Measurements from ENCODE around the gene HDAC4. TPM values are rescaled to one million over a fixed set of nuclear protein-coding genes. Genes with fewer than 3 reads are reported as not detected.

HDAC4 gene
- total RNA-seq, 6 donors from 2014 or later, result 16.1 to 108 (median 45.0) TPM

DNA sequence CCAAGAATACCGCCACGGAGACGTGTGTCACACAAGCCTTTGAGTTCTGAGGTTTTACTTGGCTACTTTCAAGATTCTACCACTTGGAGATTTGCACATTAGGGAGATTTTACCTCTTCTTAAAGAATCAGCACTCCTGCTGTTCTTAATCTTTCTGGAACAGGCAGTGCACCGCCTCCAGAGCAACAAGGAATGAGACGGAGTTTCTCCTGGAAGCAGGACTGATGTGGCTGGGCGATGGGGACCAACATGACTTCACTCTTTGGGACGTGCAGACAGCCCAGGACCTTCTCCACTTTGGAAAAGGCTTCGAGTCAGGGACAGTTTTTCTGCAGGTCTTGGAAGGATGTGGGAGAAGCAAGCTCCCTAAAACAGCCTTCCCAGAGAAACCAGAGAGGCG is 255.2 kb downstream of the HDAC4 start:
- Histone ChIP-seq H3K27ac (no peak overlapping the region), H3K4me1 (no peaks in the 10 kb centered on the region), H3K27me3 (no peaks in the 10 kb centered on the region), H3K4me3 (no peak overlapping the region), H3K36me3 (peaks cover 4 to 81% (median 35%) of the 10 kb centered on the region in 4 donors), H3K9me3 (no peaks in the 10 kb centered on the region)
- 93 to 95% methylated on average over 8 to 9 of the region's 9 CpGs for WGBS, 2 donors
- TF ChIP-seq, protein P1, sequence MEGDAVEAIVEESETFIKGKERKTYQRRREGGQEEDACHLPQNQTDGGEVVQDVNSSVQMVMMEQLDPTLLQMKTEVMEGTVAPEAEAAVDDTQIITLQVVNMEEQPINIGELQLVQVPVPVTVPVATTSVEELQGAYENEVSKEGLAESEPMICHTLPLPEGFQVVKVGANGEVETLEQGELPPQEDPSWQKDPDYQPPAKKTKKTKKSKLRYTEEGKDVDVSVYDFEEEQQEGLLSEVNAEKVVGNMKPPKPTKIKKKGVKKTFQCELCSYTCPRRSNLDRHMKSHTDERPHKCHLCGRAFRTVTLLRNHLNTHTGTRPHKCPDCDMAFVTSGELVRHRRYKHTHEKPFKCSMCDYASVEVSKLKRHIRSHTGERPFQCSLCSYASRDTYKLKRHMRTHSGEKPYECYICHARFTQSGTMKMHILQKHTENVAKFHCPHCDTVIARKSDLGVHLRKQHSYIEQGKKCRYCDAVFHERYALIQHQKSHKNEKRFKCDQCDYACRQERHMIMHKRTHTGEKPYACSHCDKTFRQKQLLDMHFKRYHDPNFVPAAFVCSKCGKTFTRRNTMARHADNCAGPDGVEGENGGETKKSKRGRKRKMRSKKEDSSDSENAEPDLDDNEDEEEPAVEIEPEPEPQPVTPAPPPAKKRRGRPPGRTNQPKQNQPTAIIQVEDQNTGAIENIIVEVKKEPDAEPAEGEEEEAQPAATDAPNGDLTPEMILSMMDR (IDR thresholded peaks at IDR 0.05), result no peak
- TF ChIP-seq POLR2A (IDR thresholded peaks at IDR 0.05) (no peak), POLR2AphosphoS5 (IDR thresholded peaks at IDR 0.05) (no peak), EP300 (IDR thresholded peaks at IDR 0.05) (no peak)
- ATAC-seq (ENCODE audit: low FRiP score in 2 of 2) (no peak), DNase-seq (no peak)

DNA sequence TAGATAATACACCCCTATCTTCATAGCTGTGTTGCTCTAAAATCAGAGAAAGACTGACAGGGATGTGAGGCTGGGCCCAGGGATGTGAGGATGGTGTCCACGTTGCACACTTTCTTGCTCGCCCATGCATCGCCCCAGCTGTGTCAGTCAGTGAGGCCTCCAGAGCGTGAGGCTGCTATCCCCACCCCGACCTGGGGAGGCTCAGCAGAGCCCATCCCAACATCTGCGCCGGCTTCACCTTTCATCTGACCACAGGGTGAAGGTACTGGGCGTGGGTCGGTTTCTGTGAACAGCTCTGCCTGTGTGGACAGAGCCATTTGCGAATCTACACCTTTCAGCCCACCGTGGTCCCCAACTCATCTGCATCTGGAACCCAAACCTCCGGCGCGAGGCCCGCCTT is 255.7 kb downstream of the HDAC4 start:
- 96 to 98% methylated on average over 10 to 15 of the region's 15 CpGs for WGBS, 2 donors
- Histone ChIP-seq H3K27ac (no peak overlapping the region), H3K9me3 (no peaks in the 10 kb centered on the region), H3K4me1 (no peaks in the 10 kb centered on the region), H3K27me3 (no peaks in the 10 kb centered on the region), H3K36me3 (peaks cover 6 to 85% (median 36%) of the 10 kb centered on the region in 4 donors), H3K4me3 (no peak overlapping the region)
- DNase-seq (no peak), ATAC-seq (ENCODE audit: low FRiP score in 2 of 2) (no peak)
- TF ChIP-seq POLR2AphosphoS5 (IDR thresholded peaks at IDR 0.05) (no peak), POLR2A (IDR thresholded peaks at IDR 0.05) (no peak), EP300 (IDR thresholded peaks at IDR 0.05) (no peak)
- TF ChIP-seq, protein P1 (IDR thresholded peaks at IDR 0.05), result no peak

DNA sequence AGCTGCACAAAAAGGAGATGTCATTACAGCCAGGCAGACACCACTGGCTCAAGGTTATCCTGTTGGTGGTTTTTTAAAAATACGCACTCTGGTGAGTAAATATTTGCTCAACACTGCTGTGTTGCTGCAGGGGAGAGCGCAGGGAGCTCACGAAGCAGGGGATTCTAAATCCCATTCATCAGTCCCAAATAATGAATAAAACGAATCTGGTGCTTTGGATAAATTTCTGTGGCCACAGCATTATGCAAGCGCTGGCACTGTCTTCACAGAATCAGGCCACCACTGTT is 256.2 kb downstream of the HDAC4 start:
- Histone ChIP-seq H3K4me3 (no peak overlapping the region), H3K27ac (no peak overlapping the region), H3K27me3 (no peaks in the 10 kb centered on the region), H3K36me3 (peaks cover 6 to 87% (median 37%) of the 10 kb centered on the region in 4 donors), H3K4me1 (no peaks in the 10 kb centered on the region), H3K9me3 (no peaks in the 10 kb centered on the region)
- TF ChIP-seq, protein P1 (IDR thresholded peaks at IDR 0.05), result no peak
- no peak for TF ChIP-seq POLR2A (IDR thresholded peaks at IDR 0.05)
- no peak for TF ChIP-seq POLR2AphosphoS5 (IDR thresholded peaks at IDR 0.05)
- TF ChIP-seq EP300 (IDR thresholded peaks at IDR 0.05), result no peak
- ATAC-seq (ENCODE audit: low FRiP score in 2 of 2) (no peak), DNase-seq (no peak)
- WGBS, 2 donors, result 79 to 92% methylated on average over 5 of the region's 5 CpGs

DNA sequence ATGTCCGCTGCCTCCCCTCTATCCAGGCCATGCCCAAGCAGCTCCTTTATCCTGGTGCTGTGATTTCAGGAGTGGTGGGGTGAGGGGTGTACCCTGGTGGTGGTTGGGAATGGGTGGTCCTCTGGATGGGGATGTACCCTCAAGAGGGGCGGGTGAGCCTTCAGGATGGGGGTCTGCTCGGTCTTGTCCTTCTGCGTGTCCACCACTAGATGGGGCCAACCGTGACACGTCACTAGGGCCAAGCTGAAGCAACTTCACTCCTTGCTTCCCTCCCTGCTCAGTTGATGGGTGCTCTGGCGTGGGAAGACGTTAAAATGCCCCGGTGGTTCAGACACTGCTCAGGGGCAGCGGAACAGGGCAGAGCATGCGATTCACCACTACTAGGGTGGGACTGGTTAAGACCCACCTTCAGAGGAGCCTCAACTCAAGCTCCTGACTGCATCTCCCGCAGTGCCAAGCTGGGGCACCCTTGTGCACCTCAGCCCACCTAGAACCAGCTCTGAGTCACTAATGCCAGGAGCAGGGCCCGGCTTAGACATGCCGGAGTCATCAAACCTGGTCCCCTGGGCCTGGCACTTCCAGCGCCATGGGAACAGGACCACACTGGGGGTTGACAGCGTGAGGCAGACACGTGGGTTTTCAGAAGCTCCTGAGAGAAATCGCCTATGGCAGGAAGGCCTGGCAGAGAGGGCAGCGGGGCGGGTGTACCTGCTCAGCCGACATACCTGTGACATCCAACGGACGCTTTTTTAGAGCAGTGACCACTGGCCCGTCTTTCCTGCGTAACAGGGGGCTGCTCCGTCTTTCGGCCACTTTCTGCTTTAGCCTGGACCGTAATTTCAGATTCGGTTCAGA is 256.7 kb downstream of the HDAC4 start:
- peak in 1 of 2 donors; percentile 72 for ATAC-seq (ENCODE audit: low FRiP score in 2 of 2)
- no peak for DNase-seq
- H3K4me1 ChIP-seq, result no peaks in the 10 kb centered on the region
- H3K4me3 ChIP-seq, result no peak overlapping the region
- no peaks in the 10 kb centered on the region for H3K27me3 ChIP-seq
- WGBS, 2 donors, result 83 to 100% methylated on average over 8 to 29 of the region's 29 CpGs
- TF ChIP-seq EP300 (IDR thresholded peaks at IDR 0.05), result no peak
- TF ChIP-seq, protein P1 (IDR thresholded peaks at IDR 0.05), result peak in 5 of 6 experiments; percentile 42 to 74 (median 63)
- H3K27ac ChIP-seq, result no peak overlapping the region
- H3K36me3 ChIP-seq, result peaks cover 6 to 89% (median 42%) of the 10 kb centered on the region in 4 donors
- H3K9me3 ChIP-seq, result no peaks in the 10 kb centered on the region

DNA sequence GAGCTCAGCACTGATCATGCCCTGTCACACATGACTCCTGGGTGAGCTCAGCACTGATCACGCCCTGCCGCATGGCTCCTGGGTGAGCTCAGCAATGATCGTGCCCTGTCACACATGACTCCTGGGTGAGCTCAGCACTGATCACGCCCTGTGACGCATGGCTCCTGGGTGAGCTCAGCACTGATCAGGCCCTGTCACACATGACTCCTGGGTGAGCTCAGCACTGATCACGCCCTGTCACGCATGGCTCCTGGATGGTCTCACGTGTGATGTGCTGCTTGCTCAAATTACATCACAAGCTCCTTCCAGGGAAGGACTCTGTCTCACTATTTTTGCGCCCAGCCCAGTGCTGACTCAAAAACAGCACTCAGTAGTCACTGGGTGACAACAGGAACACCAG is 258.0 kb downstream of the HDAC4 start:
- WGBS, 2 donors, result 88 to 92% methylated on average over 5 to 8 of the region's 9 CpGs
- no peak overlapping the region for H3K27ac ChIP-seq
- TF ChIP-seq, protein P1 (IDR thresholded peaks at IDR 0.05), result no peak
- H3K4me1 ChIP-seq, result no peaks in the 10 kb centered on the region
- no peaks in the 10 kb centered on the region for H3K9me3 ChIP-seq
- no peaks in the 10 kb centered on the region for H3K27me3 ChIP-seq
- DNase-seq, result no peak
- no peak for ATAC-seq (ENCODE audit: low FRiP score in 2 of 2)
- no peak overlapping the region for H3K4me3 ChIP-seq
- peaks cover 10 to 86% (median 46%) of the 10 kb centered on the region in 4 donors for H3K36me3 ChIP-seq
